Transverse colon (tissue), 3 donors: Measurements from ENCODE around the gene CNTFR.

ENCODE experiments used
- POLR2A ChIP-seq: fragments of 450-650 bp; IDR thresholded peaks from one replicate; pipeline ENCODE4 v1.6.1; 2016; ENCODE audit warnings: antibody characterized with exemption, mild to moderate bottlenecking, moderate library complexity
- POLR2AphosphoS5 ChIP-seq, 3 donors: sonication (generic); formaldehyde crosslinking; IDR thresholded peaks; one replicate each; pipeline ENCODE4 v1.6.1; 2016; ENCODE audit warnings: antibody characterized with exemption in 3 of 3

- no peak for TF ChIP-seq POLR2AphosphoS5 (IDR thresholded peaks at IDR 0.05)
- TF ChIP-seq POLR2A = no peak
These were observed 16.9 kb downstream of the CNTFR start for GRCh38 chr9:34572628-34573027.
